Endothelial cell of hepatic sinusoid (primary cell): ENCODE data around the gene ADAP1.

Source experiments
- in situ Hi-C: cut with HindIII; loops from 2 replicates; pipeline ENCODE4 v1.10.0; 2017; ENCODE audit warnings: low sequenced_read_pairs

ADAP1 gene

DNA sequence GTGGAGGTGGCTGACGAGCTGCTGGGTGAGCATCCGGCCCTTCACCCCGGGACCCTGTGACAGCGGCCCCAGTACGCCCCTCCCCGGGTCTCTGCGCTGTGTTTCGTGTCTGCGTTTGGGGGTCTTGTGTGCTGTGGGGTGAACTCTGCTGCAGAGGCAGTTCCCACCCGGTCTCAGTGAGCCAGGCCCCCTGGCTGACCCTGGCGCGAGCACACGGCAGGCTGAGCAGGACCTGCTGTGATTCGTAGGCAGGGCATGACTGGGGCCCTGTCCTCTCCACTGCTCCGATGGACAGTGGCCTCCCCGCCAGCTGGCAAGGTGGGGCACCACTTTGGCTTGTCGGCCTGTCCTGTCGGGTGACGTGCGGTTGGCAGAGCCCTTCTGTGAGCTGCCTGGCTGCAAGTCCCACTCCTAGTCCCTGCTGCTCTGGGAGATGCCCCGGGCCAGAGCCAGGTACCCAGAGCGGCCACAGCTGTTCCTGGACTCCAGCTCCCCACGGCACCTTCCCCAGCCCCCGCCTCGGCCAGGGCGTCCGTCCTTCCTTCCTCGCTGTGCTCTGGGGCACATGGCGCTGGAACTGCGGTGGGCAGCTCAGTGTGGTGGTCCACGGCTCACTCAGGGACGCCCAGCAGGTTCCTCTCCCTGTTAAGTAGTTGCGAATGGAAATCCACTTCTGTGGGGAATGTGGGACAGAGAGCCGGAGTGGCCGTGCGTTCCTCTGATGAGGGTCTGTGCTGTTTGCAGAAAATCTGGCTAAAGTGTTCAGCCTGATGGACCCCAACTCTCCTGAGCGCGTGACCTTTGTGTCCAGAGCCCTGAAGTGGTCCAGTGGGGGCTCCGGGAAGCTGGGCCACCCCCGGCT is 67.6 kb downstream of the ADAP1 start:
- in situ Hi-C loops, result no loop called here

DNA sequence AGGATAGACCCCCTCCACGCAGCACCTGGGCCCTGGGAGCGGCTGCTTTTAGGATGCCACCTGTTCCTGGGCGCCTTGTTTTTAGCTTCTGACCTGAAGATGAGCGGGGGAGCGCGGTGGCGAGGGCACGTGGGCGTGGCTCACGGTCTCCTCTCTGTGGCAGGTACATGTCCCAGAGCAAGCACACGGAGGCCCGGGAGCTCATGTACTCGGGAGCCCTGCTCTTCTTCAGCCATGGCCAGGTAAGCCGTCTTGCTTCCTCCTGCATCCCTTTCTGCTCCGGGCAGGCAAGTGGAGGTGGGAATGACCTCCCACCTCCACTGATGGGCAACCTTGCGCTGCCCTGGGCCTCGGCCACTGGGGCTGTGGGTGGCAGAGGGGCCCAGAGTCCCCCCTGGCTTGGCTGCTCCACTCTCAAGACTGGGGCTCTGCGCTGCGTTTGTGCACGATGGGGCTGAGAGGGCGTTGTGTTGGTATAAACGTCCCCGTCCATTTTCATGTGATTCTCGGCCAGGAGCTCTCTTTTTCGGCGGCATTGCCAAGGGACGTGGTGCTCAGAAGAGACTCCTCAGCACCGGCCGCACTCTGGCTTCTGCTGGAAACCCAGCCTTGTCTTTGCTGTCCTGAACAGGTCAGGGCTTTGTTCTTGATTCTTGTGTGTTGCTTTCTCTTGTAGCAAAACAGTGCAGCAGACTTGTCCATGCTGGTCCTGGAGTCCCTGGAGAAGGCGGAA is 68.4 kb downstream of the ADAP1 start:
- in situ Hi-C loops, result no loop called here

DNA sequence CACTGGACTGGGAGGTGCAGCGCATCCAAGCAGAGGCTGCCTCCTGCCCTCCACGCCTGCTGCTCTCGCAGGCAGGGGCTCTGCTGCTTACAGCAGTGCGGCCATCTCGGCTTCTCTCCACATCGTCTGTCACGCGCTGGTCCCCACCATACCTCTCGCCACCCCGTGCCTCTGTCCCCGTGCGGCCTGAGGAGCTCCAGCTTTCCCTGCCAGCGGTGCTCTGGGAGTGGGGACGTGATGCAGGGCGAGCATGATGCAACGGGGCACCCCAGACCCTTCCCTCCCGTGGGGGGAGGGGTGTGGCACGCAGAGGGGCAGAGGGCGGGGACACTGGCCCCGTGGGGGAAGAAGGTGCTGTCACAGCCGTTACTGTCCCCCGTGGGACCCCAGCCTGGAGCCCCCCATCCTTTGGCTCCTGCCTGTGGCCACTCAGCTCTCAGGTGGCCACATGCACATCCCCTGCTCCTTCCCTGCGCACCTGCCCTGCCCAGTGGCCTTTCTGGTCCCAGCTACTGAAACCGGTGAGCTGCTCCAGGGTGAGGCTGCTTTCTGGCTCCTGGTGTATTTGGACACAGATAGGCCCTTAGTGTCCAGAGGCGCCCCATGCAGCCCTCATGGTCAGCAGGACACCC is 69.1 kb downstream of the ADAP1 start:
- in situ Hi-C loops, result no loop called here

DNA sequence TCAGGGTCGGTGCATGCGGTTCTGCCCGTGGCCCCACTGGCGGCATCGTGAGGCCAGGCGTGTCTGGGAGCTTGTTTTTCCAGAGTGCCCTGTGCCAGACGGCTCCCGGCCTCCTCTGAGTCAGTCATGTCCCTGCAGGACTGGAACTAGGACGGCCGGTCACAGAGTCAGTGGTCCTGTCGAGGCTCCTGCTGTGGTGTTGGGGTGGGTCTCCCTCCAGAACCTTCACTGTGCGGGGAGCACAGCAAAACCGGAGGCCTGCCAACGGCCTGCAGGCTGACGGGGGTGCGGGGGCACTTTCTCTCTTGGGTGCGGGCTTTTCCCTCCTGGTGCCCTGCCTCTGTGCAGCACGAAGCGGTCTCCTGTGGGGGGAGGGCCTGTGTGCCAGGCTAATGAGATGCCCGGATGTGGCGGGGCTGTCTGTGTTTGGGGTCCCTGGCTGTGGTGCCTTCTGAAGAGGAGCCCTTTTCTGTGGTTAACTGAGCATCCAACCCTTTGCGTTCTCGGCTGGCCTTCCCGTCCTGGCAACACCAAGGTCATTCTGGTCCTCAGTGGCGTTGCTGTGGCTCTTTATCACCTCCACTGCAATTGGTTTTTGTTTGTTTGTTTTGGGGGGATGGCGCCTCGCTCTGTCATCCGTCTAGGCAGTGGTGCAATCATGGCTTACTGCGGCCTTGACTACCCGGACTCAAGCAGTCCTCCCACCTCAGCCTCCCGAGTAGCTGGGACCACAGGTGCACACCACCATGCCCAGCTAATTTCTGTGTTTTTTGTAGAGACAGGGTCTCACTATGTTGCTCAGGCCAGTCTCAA is 70.1 kb downstream of the ADAP1 start:
- in situ Hi-C loops, result no loop called here

DNA sequence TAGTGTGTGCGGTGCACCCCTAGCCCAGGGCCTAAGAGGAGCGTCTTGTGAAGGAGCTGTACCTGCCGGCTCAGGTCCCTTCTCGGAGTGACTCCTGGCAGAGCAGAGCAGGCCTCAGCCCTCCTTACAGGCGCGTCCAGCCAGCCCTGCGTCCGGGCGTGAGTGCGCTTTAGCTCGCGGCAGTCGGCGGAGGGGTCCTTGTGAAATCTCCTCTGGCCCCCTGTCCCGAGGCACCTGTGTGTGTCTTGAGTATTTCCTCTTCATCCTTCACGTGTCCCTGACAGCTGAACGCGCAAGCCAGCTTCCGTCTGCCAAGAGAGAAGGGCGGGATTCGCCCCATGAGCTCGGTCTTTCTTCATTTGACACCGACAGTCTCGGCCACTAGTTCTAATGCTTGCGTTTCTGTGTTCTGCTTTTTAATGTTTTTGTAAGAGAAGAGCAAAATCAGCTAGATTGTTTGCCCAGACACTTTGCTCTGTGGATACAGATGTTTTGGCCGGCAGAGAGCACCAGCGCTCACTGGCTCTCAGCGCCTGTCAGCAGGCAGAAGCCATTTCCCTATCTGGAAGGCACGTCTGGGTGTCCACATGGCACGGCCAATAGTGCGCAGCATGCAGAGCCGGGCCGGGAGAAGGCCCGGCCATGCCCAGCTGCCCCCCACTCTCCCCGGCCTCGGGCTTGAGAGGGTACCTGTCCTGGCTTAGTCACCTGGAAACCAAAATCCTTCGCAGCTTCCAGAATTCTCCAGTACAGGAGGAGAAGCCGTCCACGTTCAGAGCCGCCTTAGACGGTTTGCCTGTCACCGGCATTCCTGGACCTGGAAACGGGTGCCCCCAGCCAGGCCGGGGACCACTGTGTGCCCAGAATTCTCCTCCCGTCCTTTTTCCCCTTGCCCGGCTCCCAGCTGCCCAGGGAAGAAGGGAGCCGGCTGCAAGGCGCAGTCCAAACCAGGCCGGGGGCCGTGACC is 71.1 kb downstream of the ADAP1 start:
- in situ Hi-C loops, result no loop called here

DNA sequence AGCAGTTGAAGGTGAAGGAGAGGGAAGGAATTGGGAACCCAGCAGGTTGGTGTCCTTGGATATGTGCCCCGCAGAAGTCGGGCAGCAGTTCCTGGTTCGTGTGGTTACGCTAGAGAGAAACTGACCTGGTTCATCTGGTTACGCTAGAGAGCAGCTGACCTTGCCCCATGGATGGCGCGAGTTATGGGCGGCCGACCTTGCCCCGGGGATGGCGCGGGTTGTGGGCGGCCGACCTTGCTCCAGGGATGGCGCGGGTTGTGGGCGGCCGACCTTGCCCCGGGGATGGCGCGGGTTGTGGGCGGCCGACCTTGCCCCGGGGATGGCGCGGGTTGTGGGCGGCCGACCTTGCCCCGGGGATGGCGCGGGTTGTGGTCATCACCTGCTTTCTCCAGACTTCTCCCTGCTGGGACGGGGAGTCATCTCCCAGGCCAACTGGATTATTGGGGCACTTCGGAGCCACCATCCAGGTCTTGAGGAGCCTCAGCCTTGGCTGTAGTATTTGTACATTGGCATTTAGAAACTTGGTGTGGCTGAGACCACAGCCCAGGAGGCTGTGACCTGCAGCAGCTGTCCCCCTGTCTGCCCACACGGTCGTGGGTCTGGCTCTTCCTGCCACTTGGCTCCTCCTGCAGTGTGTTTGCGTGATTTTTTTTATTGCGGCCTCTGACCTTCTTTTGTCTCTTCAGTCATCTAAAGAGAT is 72.0 kb downstream of the ADAP1 start:
- in situ Hi-C loops, result no loop called here

DNA sequence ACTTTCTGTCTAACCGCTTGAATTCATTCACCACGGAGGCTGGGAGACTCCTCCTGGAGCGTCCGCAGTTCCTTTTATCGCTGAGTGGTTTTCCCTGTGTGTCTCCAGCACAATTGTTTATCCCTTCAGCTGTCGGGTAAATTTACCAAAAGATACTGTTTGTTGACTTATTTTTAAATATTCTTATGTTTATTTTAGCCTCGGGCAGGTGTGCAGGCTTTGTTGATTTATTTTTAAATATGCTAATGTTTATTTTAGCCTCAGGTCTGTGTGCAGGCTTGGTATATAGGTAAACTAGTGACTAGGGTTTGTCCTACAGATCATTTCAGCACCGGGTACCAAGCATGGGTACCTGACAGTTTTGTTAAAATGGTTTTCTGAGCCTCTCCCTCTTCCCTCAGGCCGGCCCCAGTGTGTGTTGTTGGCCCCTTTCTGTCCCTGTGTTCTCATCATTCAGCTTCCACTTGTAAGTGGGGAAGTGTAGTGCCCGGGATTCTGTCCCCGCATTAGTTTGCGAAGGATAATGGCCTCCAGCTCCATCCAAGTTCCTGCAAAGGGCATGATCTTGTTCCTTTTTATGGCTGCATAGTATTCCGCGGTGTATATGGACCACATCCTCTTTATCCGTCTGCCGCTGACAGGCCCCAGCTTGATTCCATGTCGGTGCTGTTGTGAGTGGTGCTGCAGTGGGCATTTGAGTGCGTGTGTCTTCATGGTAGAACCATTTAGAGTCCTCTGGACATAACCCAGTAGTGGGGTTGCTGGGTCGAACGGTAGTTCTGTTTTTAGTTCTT is 72.8 kb downstream of the ADAP1 start:
- in situ Hi-C loops, result no loop called here

DNA sequence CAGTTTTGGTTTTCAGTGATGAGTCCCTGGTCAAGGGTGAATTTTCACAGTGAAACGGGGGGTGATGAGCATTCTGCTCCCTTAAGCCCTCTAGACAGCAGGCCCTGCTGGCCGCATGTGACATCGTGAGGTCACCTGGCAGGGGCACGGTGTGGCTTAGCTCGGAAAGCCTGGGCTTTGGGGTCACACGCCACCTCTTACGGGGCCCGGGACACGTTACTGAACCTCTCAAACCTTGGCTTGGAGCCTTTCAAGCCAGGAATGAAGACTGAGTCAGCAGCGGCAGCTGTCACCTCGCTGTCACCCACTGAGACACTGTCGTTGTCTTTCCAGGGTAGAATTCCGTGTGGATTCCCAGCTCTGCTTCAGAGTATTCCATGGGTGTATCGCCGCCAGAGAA is 74.0 kb downstream of the ADAP1 start:
- in situ Hi-C loops, result no loop called here

DNA sequence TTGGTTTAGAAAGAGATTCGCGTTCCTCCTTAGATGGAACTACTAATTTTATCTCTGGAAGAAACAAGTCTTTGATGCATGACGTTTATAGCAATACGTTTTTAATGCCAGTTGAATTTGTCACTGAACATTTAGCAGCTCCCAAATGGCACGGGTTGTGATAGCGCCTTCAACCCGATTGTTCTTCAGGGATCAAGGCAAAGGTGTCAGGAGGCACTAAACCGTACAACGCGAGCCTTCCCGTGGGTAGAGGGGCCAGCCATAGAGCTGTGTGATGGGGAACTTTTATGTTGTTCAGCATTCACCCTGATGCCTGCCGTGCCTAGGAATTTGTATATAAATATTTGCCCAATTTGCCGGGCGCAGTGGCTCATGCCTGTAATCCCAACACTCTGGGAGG is 74.8 kb downstream of the ADAP1 start:
- in situ Hi-C loops, result no loop called here

DNA sequence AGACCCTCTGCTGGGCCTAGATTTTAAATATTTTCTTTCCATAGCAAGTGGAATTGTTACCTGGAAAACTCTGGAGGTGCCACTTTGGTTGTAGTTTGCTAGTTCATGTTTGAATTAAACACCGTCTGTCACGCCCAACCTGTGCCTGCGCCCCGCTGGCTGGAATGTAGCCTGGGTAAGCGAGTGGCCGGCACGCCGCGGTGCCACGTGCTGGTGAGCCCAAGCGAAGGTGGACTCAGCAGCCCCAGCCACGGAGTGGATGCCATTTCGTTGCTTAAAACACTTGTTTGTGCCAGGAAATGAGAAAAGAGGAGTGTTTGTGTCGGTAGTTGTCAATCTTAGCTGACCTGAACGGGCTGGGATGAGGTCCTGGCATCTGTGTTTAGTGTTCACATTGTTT is 75.4 kb downstream of the ADAP1 start:
- in situ Hi-C loops, result no loop called here

DNA sequence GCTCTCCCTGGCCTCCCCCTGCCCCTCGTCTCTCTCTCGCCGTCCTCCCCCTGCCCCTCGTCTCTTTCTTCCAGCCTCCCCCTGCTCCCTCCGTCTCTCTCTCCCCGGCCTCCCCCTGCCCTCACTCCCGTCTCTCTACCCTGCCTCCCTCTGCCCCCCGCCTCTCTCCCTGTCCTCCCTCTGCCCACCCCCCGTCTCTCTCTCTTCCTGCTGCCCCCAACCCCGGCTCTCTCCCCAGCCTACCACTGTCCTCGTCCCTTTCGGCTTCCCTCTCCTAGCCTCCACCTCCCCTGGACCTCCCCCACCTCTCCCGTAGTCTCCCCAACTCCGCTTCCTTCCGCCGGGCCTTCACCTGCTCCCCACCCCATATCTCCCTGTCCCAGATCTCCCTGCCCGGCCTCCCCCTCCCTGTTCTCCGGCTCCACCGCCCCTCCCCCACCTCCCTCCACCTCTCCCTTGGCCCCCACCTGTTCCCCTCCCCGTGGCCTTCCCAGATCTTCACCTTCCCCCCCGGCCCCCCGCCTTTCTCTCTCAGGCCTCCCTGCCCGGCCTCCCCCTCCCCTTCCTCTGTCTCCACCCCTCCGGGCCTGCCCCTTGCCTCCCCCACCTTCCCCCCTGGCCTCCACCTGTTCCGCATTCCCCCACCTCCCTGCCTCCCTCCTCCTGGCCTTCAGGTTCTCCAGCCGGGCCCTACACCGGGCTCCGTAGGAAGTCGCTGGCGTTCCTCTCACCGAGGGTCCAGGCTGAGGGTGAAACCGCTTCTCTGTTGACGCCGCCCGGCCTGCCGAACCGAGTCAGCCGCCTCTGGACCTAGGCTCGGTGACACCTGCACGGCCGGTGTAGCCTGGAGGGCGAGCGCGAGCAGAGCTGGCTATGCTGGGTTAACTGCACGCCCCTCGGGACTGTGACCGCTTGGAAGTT is 76.9 kb downstream of the ADAP1 start:
- in situ Hi-C loops, result no loop called here

DNA sequence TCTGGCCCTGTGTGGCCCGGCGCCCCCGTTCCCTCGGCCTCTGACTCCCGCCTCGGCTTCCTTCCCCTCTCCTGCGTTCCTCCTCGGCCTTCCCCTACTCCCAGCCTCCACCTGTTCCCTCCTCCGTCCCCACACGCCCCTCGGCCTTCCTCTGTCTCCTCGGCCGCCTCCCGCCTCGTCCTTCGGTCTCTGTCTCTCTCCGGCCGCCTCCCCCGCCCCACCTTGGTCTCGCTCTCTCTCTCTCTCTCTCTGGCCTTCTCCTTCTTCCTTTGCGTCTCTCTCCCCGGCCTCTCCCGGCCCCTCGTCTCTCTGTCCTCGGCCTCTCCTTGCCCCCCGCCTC is 77.5 kb downstream of the ADAP1 start:
- in situ Hi-C loops, result no loop called here

DNA sequence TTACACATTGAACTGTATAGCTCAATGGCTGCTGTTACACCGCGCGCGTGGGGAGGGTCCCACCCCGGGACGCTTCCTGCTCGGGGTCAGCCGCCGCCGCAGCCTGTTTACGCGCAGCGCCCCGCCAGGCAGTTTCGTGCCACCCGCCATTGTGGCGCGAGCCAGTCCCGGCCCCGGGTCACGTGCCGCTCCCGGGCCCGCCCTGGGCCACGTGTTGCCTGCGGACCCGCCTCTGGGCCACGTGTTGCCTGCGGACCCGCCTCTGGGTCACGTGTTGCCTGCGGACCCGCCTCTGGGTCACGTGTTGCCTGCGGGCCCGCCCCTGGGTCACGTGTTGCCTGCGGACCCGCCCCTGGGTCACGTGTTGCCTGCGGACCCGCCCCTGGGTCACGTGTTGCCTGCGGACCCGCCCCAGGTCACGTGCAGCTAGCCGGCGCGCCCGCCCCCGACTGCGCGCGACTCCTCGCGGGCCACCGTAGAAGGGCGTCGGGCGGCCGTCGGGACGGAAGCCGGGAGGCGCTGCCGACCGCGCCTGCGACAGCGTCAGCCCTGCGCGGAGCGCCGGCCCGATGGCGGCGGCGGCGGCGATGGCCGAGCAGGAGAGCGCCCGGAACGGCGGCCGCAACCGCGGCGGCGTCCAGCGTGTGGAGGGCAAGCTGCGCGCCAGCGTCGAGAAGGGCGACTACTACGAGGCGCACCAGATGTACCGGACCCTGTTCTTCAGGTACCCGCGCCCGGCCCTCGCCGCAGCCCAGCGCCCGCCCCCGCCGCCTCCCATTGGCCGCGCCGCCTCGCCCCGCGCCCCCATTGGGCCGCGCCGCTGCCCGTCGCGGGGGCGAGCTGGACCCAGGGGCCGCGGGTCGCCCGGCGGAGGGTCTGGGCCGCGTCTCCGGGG is 78.2 kb downstream of the ADAP1 start, which contains the start of gene GET4:
Gene GET4 (plus strand): TSS at position 478 of the 895 bp plus-strand sequence. CDS start 92 bp downstream, at position 570.
- in situ Hi-C loops, result no loop called here

DNA sequence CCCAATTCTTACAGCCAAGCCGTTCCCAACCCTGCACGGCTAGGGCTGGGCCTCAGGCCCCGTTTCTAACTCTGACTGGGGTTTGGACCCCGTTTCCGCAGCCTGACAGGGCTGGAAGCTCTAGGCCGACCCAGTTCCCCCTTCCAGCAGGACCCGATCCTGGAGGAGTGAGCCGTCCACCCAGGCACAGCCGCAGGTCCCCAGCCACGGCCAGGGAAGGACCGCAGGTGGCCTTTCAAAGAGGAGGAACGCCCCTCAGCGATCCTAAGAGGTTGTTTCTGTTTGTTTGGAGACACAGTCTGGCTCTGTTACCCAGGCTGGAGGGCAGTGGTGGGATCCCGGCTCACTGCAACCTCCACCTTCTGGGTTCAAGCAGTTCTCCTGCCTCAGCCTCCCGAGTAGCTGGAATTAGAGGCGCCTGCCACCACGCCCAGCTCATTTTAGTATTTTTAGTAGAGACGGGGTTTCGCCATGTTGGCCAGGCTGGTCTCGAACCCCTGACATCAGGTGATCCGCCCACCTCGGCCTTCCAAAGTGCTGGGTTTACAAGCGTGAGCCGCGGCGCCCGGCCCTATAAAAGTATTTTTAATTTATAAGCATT is 78.9 kb downstream of the ADAP1 start:
- in situ Hi-C loops, result no loop called here

DNA sequence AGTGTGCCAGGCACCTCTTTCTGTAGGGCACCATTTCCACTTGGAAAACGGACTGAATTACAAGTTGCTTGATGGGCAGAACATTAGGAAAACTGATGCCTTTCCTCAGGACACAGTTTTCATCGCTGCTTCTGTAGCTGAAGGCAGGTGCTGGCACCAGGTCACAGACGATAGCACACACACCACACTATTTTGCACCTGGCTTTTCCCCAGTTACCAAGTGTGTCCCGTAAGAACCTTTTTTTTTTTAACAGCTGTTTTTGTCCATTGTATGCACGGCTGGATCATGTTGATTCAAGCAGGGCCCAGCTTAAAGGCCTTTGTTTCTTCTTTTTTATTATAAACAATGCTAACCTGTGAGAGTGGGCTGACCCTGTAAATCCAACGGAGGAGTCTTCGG is 79.4 kb downstream of the ADAP1 start:
- in situ Hi-C loops, result no loop called here
